Caco-2 (cell line): ENCODE measurements around the gene DYRK2. TPM values are rescaled to one million over a fixed set of nuclear protein-coding genes. Genes with fewer than 3 reads are reported as not detected.

Experiments used
- BruUV-seq: library from RNA; stranded (reverse); fragments of 400-500 nt; replicated peaks from 2 replicates; lab custom pipeline; 2021; lab: Mats Ljungman, UMichigan
- CTCF ChIA-PET: fragments of 300-600 bp; sonication (Branson Sonifier 250); formaldehyde crosslinking; loops from one replicate; lab custom pipeline; 2022; ENCODE audit warnings: antibody characterized with exemption; lab: Charles Lee
- POLR2A ChIA-PET: fragments of 300-600 bp; sonication (Branson Sonifier 250); formaldehyde crosslinking; loops from one replicate; lab custom pipeline; 2022; ENCODE audit warnings: antibody characterized with exemption; lab: Charles Lee
- DNase-seq, 2 experiments: peaks; one replicate each; pipeline versions ENCODE4 v3.0.0 to v3.0.0-alpha.2; 2020 to 2022
- H3K27me3 ChIP-seq: replicated peaks from 2 replicates; pipeline ENCODE4 v1.6.0; 2011; ENCODE audit warnings: low read length; ENCODE audit not compliant: control insufficient read depth, insufficient read depth
- H3K36me3 ChIP-seq: 2 replicates; pipeline ENCODE4 v1.5.1; 2011; ENCODE audit warnings: low read length; ENCODE audit not compliant: control insufficient read depth, insufficient read depth
- H3K4me1 ChIP-seq: fragments of 250-450 bp; sonication (Bioruptor Pico); 2 replicates; pipeline ENCODE4 v1.5.1; 2020; ENCODE audit warnings: mild to moderate bottlenecking
- H3K4me3 ChIP-seq: 2 replicates; pipeline ENCODE4 v1.5.1; 2011; ENCODE audit warnings: low read depth, mild to moderate bottlenecking, control low read depth, low read length
- H3K9me3 ChIP-seq: fragments of 250-450 bp; sonication (Bioruptor Pico); 2 replicates; pipeline ENCODE4 v1.5.1; 2020; ENCODE audit warnings: mild to moderate bottlenecking, moderate library complexity
- H3K27ac Mint-ChIP-seq: one replicate; pipeline ENCODE4 v1.8.0; 2022; ENCODE audit warnings: mixed read lengths; ENCODE audit not compliant: unreplicated experiment
- H3K27me3 Mint-ChIP-seq: one replicate; pipeline ENCODE4 v1.8.0; 2022; ENCODE audit warnings: mixed read lengths; ENCODE audit not compliant: insufficient read depth, unreplicated experiment
- H3K36me3 Mint-ChIP-seq: one replicate; pipeline ENCODE4 v1.8.0; 2022; ENCODE audit warnings: mild to moderate bottlenecking, mixed read lengths; ENCODE audit not compliant: insufficient read depth, unreplicated experiment
- H3K4me1 Mint-ChIP-seq: one replicate; pipeline ENCODE4 v1.8.0; 2022; ENCODE audit warnings: low read depth, mixed read lengths; ENCODE audit not compliant: unreplicated experiment
- H3K4me3 Mint-ChIP-seq: one replicate; pipeline ENCODE4 v1.8.0; 2022; ENCODE audit warnings: mild to moderate bottlenecking, moderate library complexity, mixed read lengths; ENCODE audit not compliant: unreplicated experiment
- H3K9me3 Mint-ChIP-seq: one replicate; pipeline ENCODE4 v1.8.0; 2022; ENCODE audit warnings: mixed read lengths; ENCODE audit not compliant: unreplicated experiment
- intact Hi-C: fragments of 100-400 bp; cut with micrococcal nuclease; formaldehyde crosslinking; loops from one replicate; pipeline ENCODE4 v1.10.0; 2022; ENCODE audit not compliant: unreplicated experiment
- total RNA-seq: library from RNA; stranded (reverse); gene quantifications from 2 replicates; pipeline ENCODE4 v1.2.3, GENCODE V29; 2022
- TF ChIP-seq, protein P1 (sequence below), 2 experiments: fragments of 200-600 bp in 1 of 2; IDR thresholded peaks; 1 replicate in 1 of 2; 2 replicates in 1 of 2; pipeline versions ENCODE4 v1.5.1 to v1.8.0; 2011 to 2022; ENCODE audit warnings: antibody characterized with exemption in 1 of 2, control low read depth in 1 of 2, inconsistent platforms in 1 of 2, low read depth in 1 of 2, low read length in 1 of 2, mild to moderate bottlenecking in 1 of 2, moderate library complexity in 1 of 2; ENCODE audit not compliant: insufficient read depth in 1 of 2, severe bottlenecking in 1 of 2, unreplicated experiment in 1 of 2

Gene DYRK2
- total RNA-seq, 1 experiment from 2014 or later: 24.6 TPM

GRCh38 chr12:67690656-67691055 is 42.1 kb downstream of the DYRK2 start:
- no peaks in the 10 kb centered on the region for H3K9me3 ChIP-seq
- intact Hi-C loops: no loop called here
- POLR2A ChIA-PET: no interaction called here
- H3K36me3 Mint-ChIP-seq: no peaks in the 10 kb centered on the region
- no TSS peak for BruUV-seq
- H3K4me3 ChIP-seq: no peak overlapping the region
- no peaks in the 10 kb centered on the region for H3K36me3 ChIP-seq
- CTCF ChIA-PET: no interaction called here
- no peaks in the 10 kb centered on the region for H3K9me3 Mint-ChIP-seq
- no peaks in the 10 kb centered on the region for H3K27me3 ChIP-seq
- DNase-seq: no peak
- no peak overlapping the region for H3K27ac Mint-ChIP-seq
- H3K4me1 ChIP-seq: no peaks in the 10 kb centered on the region
- TF ChIP-seq, protein P1, sequence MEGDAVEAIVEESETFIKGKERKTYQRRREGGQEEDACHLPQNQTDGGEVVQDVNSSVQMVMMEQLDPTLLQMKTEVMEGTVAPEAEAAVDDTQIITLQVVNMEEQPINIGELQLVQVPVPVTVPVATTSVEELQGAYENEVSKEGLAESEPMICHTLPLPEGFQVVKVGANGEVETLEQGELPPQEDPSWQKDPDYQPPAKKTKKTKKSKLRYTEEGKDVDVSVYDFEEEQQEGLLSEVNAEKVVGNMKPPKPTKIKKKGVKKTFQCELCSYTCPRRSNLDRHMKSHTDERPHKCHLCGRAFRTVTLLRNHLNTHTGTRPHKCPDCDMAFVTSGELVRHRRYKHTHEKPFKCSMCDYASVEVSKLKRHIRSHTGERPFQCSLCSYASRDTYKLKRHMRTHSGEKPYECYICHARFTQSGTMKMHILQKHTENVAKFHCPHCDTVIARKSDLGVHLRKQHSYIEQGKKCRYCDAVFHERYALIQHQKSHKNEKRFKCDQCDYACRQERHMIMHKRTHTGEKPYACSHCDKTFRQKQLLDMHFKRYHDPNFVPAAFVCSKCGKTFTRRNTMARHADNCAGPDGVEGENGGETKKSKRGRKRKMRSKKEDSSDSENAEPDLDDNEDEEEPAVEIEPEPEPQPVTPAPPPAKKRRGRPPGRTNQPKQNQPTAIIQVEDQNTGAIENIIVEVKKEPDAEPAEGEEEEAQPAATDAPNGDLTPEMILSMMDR (IDR thresholded peaks at IDR 0.05; ENCODE audit: insufficient read depth in 1 of 2, low read depth in 1 of 2, low read length in 1 of 2, severe bottlenecking in 1 of 2, unreplicated experiment in 1 of 2): no peak
- no peak overlapping the region for H3K4me3 Mint-ChIP-seq
- H3K4me1 Mint-ChIP-seq: no peaks in the 10 kb centered on the region
- H3K27me3 Mint-ChIP-seq: no peaks in the 10 kb centered on the region

GRCh38 chr12:67691220-67691619 is 42.7 kb downstream of the DYRK2 start:
- BruUV-seq: no TSS peak
- Histone ChIP-seq H3K4me1 (no peaks in the 10 kb centered on the region), H3K4me3 (no peak overlapping the region), H3K36me3 (no peaks in the 10 kb centered on the region), H3K9me3 (no peaks in the 10 kb centered on the region), H3K27me3 (no peaks in the 10 kb centered on the region)
- CTCF ChIA-PET: interaction anchor here (0.8 kb wide), 1 partner anchor 335 kb away, joined by 3 read pairs; no protein-coding TSS in a partner anchor
- H3K27me3 Mint-ChIP-seq: no peaks in the 10 kb centered on the region
- intact Hi-C loops: no loop called here
- H3K27ac Mint-ChIP-seq: no peak overlapping the region
- POLR2A ChIA-PET: no interaction called here
- H3K36me3 Mint-ChIP-seq: no peaks in the 10 kb centered on the region
- no peaks in the 10 kb centered on the region for H3K4me1 Mint-ChIP-seq
- TF ChIP-seq, protein P1 (IDR thresholded peaks at IDR 0.05; ENCODE audit: insufficient read depth in 1 of 2, low read depth in 1 of 2, low read length in 1 of 2, severe bottlenecking in 1 of 2, unreplicated experiment in 1 of 2): no peak
- H3K4me3 Mint-ChIP-seq: no peak overlapping the region
- DNase-seq: no peak
- no peaks in the 10 kb centered on the region for H3K9me3 Mint-ChIP-seq

- no peaks in the 10 kb centered on the region for H3K36me3 Mint-ChIP-seq
- H3K9me3 ChIP-seq: no peaks in the 10 kb centered on the region
- no TSS peak for BruUV-seq
- no peak overlapping the region for H3K4me3 Mint-ChIP-seq
- H3K36me3 ChIP-seq: no peaks in the 10 kb centered on the region
- H3K27me3 Mint-ChIP-seq: no peaks in the 10 kb centered on the region
- no peak overlapping the region for H3K27ac Mint-ChIP-seq
- ChIA-PET POLR2A (no interaction called here), CTCF (interaction anchor here (0.8 kb wide), 1 partner anchor 336 kb away, joined by 3 read pairs; no protein-coding TSS in a partner anchor)
- intact Hi-C loops: no loop called here
- no peaks in the 10 kb centered on the region for H3K4me1 Mint-ChIP-seq
- no peaks in the 10 kb centered on the region for H3K9me3 Mint-ChIP-seq
- TF ChIP-seq, protein P1 (IDR thresholded peaks at IDR 0.05; ENCODE audit: insufficient read depth in 1 of 2, low read depth in 1 of 2, low read length in 1 of 2, severe bottlenecking in 1 of 2, unreplicated experiment in 1 of 2): no peak
- no peaks in the 10 kb centered on the region for H3K4me1 ChIP-seq
- H3K4me3 ChIP-seq: no peak overlapping the region
- no peaks in the 10 kb centered on the region for H3K27me3 ChIP-seq
- DNase-seq: no peak
These were observed 43.6 kb downstream of the DYRK2 start for GRCh38 chr12:67692135-67692534.
